H4 (cell line): Measurements from ENCODE around the gene KRT23. TPM values are rescaled to one million over a fixed set of nuclear protein-coding genes. Genes with fewer than 3 reads are reported as not detected.
"Not testable (repeated sequence)": the region's sequence is repeated elsewhere in the genome, so short reads cannot be mapped to it uniquely, and the experiment has no call there.

Experiments
- DNase-seq: peaks from one replicate; pipeline ENCODE4 v3.0.0-alpha.2; 2015; ENCODE audit warnings: low spot score
- total RNA-seq: library from RNA; depleted of rRNA; stranded (reverse); fragments of >200 nt; shearing (Covaris generic); gene quantifications from 2 replicates; pipeline ENCODE4 v1.2.3, GENCODE V29; 2014

KRT23 gene
- total RNA-seq, 1 experiment from 2014 or later, result not detected

- DNase-seq, result no peak
Measured at GRCh38 chr17:40950176-40950575, 12.7 kb upstream of the KRT23 start.

GRCh38 chr17:40949418-40949817 lies 12.0 kb upstream of the KRT23 start:
- no peak for DNase-seq

GRCh38 chr17:40947929-40948328 lies 10.5 kb upstream of the KRT23 start:
- DNase-seq, result no peak

GRCh38 chr17:40945414-40945813 lies 8.0 kb upstream of the KRT23 start:
- DNase-seq, result no peak

- DNase-seq, result no peak
Measured at GRCh38 chr17:40944531-40944930, 7.1 kb upstream of the KRT23 start.

GRCh38 chr17:40942553-40942952 lies 5.1 kb upstream of the KRT23 start:
- no peak for DNase-seq

- no peak for DNase-seq
Measured at GRCh38 chr17:40940266-40940665, 2.8 kb upstream of the KRT23 start.

- no peak for DNase-seq
Measured at GRCh38 chr17:40938981-40939380, 1.5 kb upstream of the KRT23 start.

- no peak for DNase-seq
Measured at GRCh38 chr17:40936976-40937375, 470 bp downstream of the KRT23 start.

GRCh38 chr17:40936437-40936971 lies 942 bp downstream of the KRT23 start:
- DNase-seq, result no peak

GRCh38 chr17:40935624-40936023 lies 1.8 kb downstream of the KRT23 start:
- no peak for DNase-seq

- DNase-seq, result no peak
Measured at GRCh38 chr17:40932608-40933007, 4.8 kb downstream of the KRT23 start.

GRCh38 chr17:40931311-40931710 lies 6.1 kb downstream of the KRT23 start:
- no peak for DNase-seq

- no peak for DNase-seq
Measured at GRCh38 chr17:40926341-40926740, 11.1 kb downstream of the KRT23 start.

- DNase-seq, result peak; percentile 75
Measured at GRCh38 chr17:40922239-40922638, 15.2 kb downstream of the KRT23 start.

- no peak for DNase-seq
Measured at GRCh38 chr17:40921026-40921425, 16.4 kb downstream of the KRT23 start.

- DNase-seq, result not testable (repeated sequence)
Measured at GRCh38 chr17:40917116-40917515, 20.3 kb downstream of the KRT23 start.

GRCh38 chr17:40916366-40916765 lies 21.1 kb downstream of the KRT23 start:
- DNase-seq, result no peak

- peak; percentile 28 for DNase-seq
Measured at GRCh38 chr17:40915721-40916256, 21.7 kb downstream of the KRT23 start.

GRCh38 chr17:40915199-40915661 lies 22.2 kb downstream of the KRT23 start:
- DNase-seq, result peak; percentile 65

GRCh38 chr17:40914075-40914855 lies 23.2 kb downstream of the KRT23 start:
- no peak for DNase-seq

GRCh38 chr17:40912486-40913210 lies 24.8 kb downstream of the KRT23 start:
- DNase-seq, result no peak

GRCh38 chr17:40910441-40910841 lies 27.0 kb downstream of the KRT23 start:
- DNase-seq, result no peak
